Body of pancreas (tissue), 4 donors: ENCODE data around the gene TMEM35B. TPM values are rescaled to one million over a fixed set of nuclear protein-coding genes. Genes with fewer than 3 reads are reported as not detected.
A peak's percentile ranks its signal among the peaks of the same experiment; 100 is the strongest.
"Not testable (repeated sequence)": the region's sequence is repeated elsewhere in the genome, so short reads cannot be mapped to it uniquely, and the experiment has no call there.

Experiments
- ATAC-seq: fragments of 150-250 bp; one replicate; pipeline ENCODE4 v1.9.1; 2016
- DNase-seq, 4 donors: peaks; one replicate each; pipeline ENCODE4 v3.0.0-alpha.2; 2019
- H3K27ac ChIP-seq, 4 donors: fragments of 200-600 bp; sonication (generic); 1 replicate in 3 of 4; 2 replicates in 1 of 4; pipeline versions ENCODE4 v1.5.1 to v1.6.1; 2016 to 2019; ENCODE audit warnings: mild to moderate bottlenecking in 1 of 4, mixed read lengths in 1 of 4, moderate library complexity in 1 of 4
- H3K27me3 ChIP-seq, 2 donors: fragments of 200-600 bp; sonication (generic); one replicate each; pipeline ENCODE4 v1.6.0; 2016; ENCODE audit warnings: mild to moderate bottlenecking in 1 of 2
- H3K36me3 ChIP-seq, 2 donors: fragments of 200-600 bp; sonication (generic); replicated peaks in 1 of 2; 2 replicates each; pipeline ENCODE4 v1.5.1; 2016; ENCODE audit warnings: low read depth in 2 of 2; ENCODE audit not compliant: insufficient read depth in 1 of 2
- H3K4me1 ChIP-seq: fragments of 200-600 bp; sonication (generic); one replicate; pipeline ENCODE4 v1.6.0; 2016
- H3K4me3 ChIP-seq, 2 donors: fragments of 200-600 bp; sonication (generic); 1 replicate in 1 of 2; 2 replicates in 1 of 2; pipeline ENCODE4 v1.5.1; 2016 to 2019
- H3K9me3 ChIP-seq, 3 donors: fragments of 200-600 bp; sonication (generic); 1 replicate in 2 of 3; 2 replicates in 1 of 3; pipeline ENCODE4 v1.5.1; 2016
- POLR2A ChIP-seq, 3 donors: fragments of 450-650 bp; IDR thresholded peaks; one replicate each; pipeline ENCODE4 v1.6.1; 2016; ENCODE audit warnings: antibody characterized with exemption in 3 of 3, mild to moderate bottlenecking in 2 of 3
- WGBS, 2 donors: methylation state at CpG; one replicate each; pipeline ENCODE4 v1.1.5; 2017; 5-methylcytosine and 5-hydroxymethylcytosine counted together
- intact Hi-C: fragments of 100-400 bp; cut with DNase I; formaldehyde crosslinking; loops from one replicate; pipeline ENCODE4 v1.15.1; 2023
- total RNA-seq, 2 donors: library from RNA; depleted of rRNA; stranded (reverse); fragments of >200 nt; gene quantifications; one replicate each; pipeline ENCODE4 v1.1.0, GENCODE V29; 2016
- TF ChIP-seq, protein P1 (sequence below), 7 experiments: fragments of 450-650 bp in 4 of 7; fragments of 200-600 bp in 3 of 7; sonication (generic) in 3 of 7; IDR thresholded peaks; one replicate each; pipeline ENCODE4 v1.5.1; 2016 to 2019; ENCODE audit warnings: antibody characterized with exemption in 7 of 7

TMEM35B gene
- total RNA-seq, 2 donors from 2014 or later, result 15.5 to 37.1 TPM

DNA sequence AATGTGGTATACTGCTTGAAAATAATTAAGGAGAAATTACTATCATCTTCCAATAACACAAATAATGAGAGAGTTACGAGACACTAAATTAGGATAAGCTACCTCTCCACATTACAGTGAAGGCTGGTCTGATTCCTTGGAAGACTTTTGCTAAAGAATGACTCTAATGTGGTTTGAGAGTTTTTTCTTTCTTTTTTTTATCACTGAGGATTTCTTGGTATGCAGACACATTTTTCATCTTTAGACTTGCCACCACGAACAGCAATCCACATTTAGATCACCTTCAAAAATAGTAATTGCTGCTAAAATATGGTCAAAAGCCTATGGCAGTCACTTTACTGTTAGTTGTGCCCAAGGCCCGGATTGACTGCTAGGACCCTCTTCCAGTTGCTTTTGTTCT lies 16.6 kb upstream of the TMEM35B start:
- H3K36me3 ChIP-seq, result peaks cover 0 to 15% of the 10 kb centered on the region in 2 donors
- H3K27me3 ChIP-seq, result no peaks in the 10 kb centered on the region
- H3K9me3 ChIP-seq, result no peaks in the 10 kb centered on the region
- H3K27ac ChIP-seq, result no peak overlapping the region
- WGBS, 2 donors, result 86 to 87% methylated on average over 3 of the region's 3 CpGs
- no peak overlapping the region for H3K4me3 ChIP-seq
- TF ChIP-seq, protein P1, sequence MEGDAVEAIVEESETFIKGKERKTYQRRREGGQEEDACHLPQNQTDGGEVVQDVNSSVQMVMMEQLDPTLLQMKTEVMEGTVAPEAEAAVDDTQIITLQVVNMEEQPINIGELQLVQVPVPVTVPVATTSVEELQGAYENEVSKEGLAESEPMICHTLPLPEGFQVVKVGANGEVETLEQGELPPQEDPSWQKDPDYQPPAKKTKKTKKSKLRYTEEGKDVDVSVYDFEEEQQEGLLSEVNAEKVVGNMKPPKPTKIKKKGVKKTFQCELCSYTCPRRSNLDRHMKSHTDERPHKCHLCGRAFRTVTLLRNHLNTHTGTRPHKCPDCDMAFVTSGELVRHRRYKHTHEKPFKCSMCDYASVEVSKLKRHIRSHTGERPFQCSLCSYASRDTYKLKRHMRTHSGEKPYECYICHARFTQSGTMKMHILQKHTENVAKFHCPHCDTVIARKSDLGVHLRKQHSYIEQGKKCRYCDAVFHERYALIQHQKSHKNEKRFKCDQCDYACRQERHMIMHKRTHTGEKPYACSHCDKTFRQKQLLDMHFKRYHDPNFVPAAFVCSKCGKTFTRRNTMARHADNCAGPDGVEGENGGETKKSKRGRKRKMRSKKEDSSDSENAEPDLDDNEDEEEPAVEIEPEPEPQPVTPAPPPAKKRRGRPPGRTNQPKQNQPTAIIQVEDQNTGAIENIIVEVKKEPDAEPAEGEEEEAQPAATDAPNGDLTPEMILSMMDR (IDR thresholded peaks at IDR 0.05), result no peak
- no peak for TF ChIP-seq POLR2A (IDR thresholded peaks at IDR 0.05)
- DNase-seq, result no peak
- intact Hi-C loops, result no loop called here
- ATAC-seq, result no peak
- peaks cover 9% of the 10 kb centered on the region for H3K4me1 ChIP-seq

DNA sequence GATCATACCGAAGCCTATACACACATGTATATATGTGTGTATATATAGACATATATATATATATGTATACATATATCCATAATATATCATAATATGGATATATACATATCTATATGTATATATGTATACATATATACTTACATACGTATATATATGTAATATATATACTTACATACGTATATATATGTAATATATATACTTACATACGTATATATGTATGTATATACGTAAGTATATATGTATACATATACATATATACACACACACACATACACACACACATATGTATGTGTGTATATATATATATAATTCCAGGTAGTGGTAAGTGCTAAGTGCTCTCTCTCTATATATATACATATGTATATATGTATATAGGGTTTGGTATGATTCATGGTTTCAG lies 9.7 kb upstream of the TMEM35B start:
- no peak for DNase-seq
- Histone ChIP-seq H3K36me3 (peaks cover 0 to 2% of the 10 kb centered on the region in 2 donors), H3K4me1 (no peaks in the 10 kb centered on the region), H3K9me3 (no peaks in the 10 kb centered on the region), H3K27me3 (no peaks in the 10 kb centered on the region), H3K27ac (no peak overlapping the region), H3K4me3 (no peak overlapping the region)
- no peak for ATAC-seq
- intact Hi-C loops, result no loop called here
- WGBS, 2 donors, result 84 to 85% methylated on average over 5 of the region's 5 CpGs
- no peak for TF ChIP-seq POLR2A (IDR thresholded peaks at IDR 0.05)
- TF ChIP-seq, protein P1 (IDR thresholded peaks at IDR 0.05), result no peak

DNA sequence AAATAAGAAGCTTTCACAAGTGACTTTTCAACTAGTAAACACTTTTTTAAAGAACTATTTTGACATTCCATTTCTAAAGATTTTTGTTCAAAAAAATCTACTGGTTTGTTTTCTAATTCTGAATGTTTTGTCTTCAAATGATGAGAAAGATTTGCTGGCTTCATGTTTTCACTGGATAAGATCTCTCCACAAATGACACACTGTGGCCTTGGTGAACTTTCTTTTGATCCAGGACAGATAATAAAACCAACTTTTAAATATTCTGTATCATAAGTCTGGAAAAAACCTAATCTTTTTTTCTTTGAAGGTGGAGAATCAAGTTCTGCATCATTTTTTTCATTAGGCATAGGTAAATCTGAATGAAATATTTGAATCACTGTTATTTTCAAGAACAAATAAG lies 3.4 kb upstream of the TMEM35B start:
- intact Hi-C loops, result no loop called here
- Histone ChIP-seq H3K9me3 (no peaks in the 10 kb centered on the region), H3K4me3 (no peak overlapping the region), H3K4me1 (peaks cover 19% of the 10 kb centered on the region), H3K27me3 (no peaks in the 10 kb centered on the region), H3K27ac (no peak overlapping the region), H3K36me3 (no peaks in the 10 kb centered on the region)
- no peak for DNase-seq
- no peak for ATAC-seq
- TF ChIP-seq, protein P1 (IDR thresholded peaks at IDR 0.05), result no peak
- TF ChIP-seq POLR2A (IDR thresholded peaks at IDR 0.05), result no peak

DNA sequence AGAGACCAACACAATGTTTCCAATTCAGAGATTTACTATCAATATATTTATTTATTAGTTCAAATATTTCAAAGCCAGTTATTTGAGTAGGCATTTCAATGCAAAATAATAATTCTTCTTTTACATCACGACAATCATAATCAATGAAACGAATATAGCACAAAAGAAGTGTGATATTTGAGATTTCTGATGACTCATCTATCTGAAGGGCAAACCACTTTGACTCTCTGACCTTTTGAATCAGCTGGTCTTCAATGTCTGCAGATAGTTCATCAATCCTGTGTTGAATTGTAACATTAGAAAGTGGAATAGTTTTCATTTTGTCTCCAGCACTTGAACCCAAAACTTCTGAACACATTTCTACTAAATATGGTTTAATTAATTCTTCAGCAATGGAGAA lies 3.0 kb upstream of the TMEM35B start:
- H3K27me3 ChIP-seq, result no peaks in the 10 kb centered on the region

DNA sequence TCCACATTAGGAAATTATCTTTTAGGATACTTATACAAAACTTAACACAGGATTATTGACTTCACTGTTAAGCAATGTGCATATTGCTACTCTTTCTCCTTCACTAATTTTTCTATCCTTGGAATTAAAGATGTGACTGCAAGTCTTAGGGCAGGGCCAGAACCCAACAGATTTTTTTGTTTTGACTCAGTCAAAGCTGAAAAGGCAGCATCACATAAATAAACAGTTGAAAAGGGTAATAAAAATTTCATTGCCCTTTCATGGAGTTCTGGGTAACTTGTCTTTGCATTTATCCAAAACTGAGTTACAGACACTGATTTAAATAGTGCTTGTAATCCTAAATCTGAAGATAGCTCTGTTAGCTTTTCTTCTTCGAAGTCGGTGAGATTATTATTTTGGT lies 1.9 kb upstream of the TMEM35B start:
- no peak overlapping the region for H3K4me3 ChIP-seq
- H3K36me3 ChIP-seq, result no peaks in the 10 kb centered on the region
- 92 to 97% methylated on average over 2 of the region's 2 CpGs for WGBS, 2 donors
- H3K4me1 ChIP-seq, result peaks cover 26% of the 10 kb centered on the region
- H3K27me3 ChIP-seq, result no peaks in the 10 kb centered on the region
- intact Hi-C loops, result no loop called here
- no peaks in the 10 kb centered on the region for H3K9me3 ChIP-seq
- ATAC-seq (no peak), DNase-seq (no peak)
- no peak for TF ChIP-seq POLR2A (IDR thresholded peaks at IDR 0.05)
- TF ChIP-seq, protein P1 (IDR thresholded peaks at IDR 0.05), result no peak
- no peak overlapping the region for H3K27ac ChIP-seq

More for the DNA sequence above, 3.0 kb upstream of the TMEM35B start:
- ATAC-seq (no peak), DNase-seq (no peak)
- Histone ChIP-seq H3K27ac (no peak overlapping the region), H3K9me3 (no peaks in the 10 kb centered on the region), H3K4me1 (peaks cover 22% of the 10 kb centered on the region), H3K36me3 (no peaks in the 10 kb centered on the region), H3K4me3 (no peak overlapping the region)
- TF ChIP-seq POLR2A (IDR thresholded peaks at IDR 0.05), result no peak
- TF ChIP-seq, protein P1 (IDR thresholded peaks at IDR 0.05), result no peak
- WGBS, 2 donors, result 71 to 77% methylated on average over 2 of the region's 2 CpGs
- intact Hi-C loops, result no loop called here

DNA sequence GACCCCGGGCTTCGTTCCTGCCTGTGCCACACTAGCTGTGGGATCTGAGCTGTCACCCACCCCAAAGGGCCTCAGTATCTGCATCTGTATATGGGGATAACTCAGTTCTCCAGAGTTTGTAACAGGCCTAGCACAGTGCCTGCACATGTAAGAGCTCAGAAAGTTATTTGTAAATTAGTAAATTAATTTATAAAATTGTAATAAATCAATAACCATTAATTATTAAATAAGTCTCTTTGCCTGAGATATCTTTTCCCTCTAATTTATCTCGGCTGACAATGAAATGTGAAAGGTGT lies 410 bp upstream of the TMEM35B start:
- peak; percentile 16 for ATAC-seq
- DNase-seq, H3K27me3 ChIP-seq, intact Hi-C loops, H3K36me3 ChIP-seq, H3K9me3 ChIP-seq: not testable (repeated sequence)
- H3K4me3 ChIP-seq, result peak overlapping the region; percentile 33 to 78
- 18 to 24% methylated on average over 3 of the region's 3 CpGs for WGBS, 2 donors
- H3K27ac ChIP-seq, result peak overlapping the region; percentile 71 to 89 (median 82)
- H3K4me1 ChIP-seq, result peaks cover 26% of the 10 kb centered on the region
